ENCODE data around the gene MLST8. TPM values are rescaled to one million over a fixed set of nuclear protein-coding genes. Genes with fewer than 3 reads are reported as not detected.

Gene MLST8
- total and polyA plus RNA-seq, 4 donors = 11.1 to 26.7 (median 20.2) TPM

GRCh38 chr16:2178321-2179106 lies 26.7 kb upstream of the MLST8 start (continued):
- TF ChIP-seq SP1 (IDR thresholded peaks at IDR 0.05) (no peak), JUND (IDR thresholded peaks at IDR 0.05) (no peak), TAF1 (conservative IDR thresholded peaks at IDR 0.05) (no peak), FOXA2 (IDR thresholded peaks at IDR 0.05) (no peak), ATF3 (IDR thresholded peaks at IDR 0.05) (no peak)

- Histone ChIP-seq H3K36me3 (ENCODE audit: control insufficient read depth in 4 of 4, insufficient read depth in 3 of 4, low read depth in 1 of 4, low read length in 3 of 4) (peaks cover 10 to 34% (median 18%) of the 10 kb centered on the region in 4 donors), H3K4me1 (ENCODE audit: control insufficient read depth in 4 of 4, insufficient read depth in 4 of 4, low read length in 3 of 4) (no peaks in the 10 kb centered on the region), H3K9ac (ENCODE audit: low read depth in 1 of 2, low read length in 2 of 2) (no peak overlapping the region), H3K9me3 (ENCODE audit: control insufficient read depth in 4 of 4, low read length in 3 of 4) (no peaks in the 10 kb centered on the region), H3K4me3 (ENCODE audit: low read depth in 1 of 3, low read length in 3 of 3) (no peak overlapping the region), H3K27me3 (ENCODE audit: control insufficient read depth in 4 of 4, insufficient read depth in 4 of 4, low read length in 3 of 4) (no peaks in the 10 kb centered on the region), H3K27ac (ENCODE audit: low read depth in 1 of 2, low read length in 2 of 2) (no peak overlapping the region)
- DNase-seq (ENCODE audit: low spot score) = no peak
- TF ChIP-seq HNF4G (IDR thresholded peaks at IDR 0.05) (no peak), FOXA1 (IDR thresholded peaks at IDR 0.05) (no peak), RXRA (IDR thresholded peaks at IDR 0.05) (no peak), ZBTB33 (IDR thresholded peaks at IDR 0.05) (no peak), NR2F2 (IDR thresholded peaks at IDR 0.05) (no peak), CTCF (IDR thresholded peaks at IDR 0.05; ENCODE audit: low read depth, low read length, missing input control) (no peak), HNF4A (conservative IDR thresholded peaks at IDR 0.05) (no peak), TAF1 (conservative IDR thresholded peaks at IDR 0.05) (no peak), RAD21 (IDR thresholded peaks at IDR 0.05) (no peak), SP1 (IDR thresholded peaks at IDR 0.05) (no peak), REST (IDR thresholded peaks at IDR 0.05) (no peak), MAX (IDR thresholded peaks at IDR 0.05) (no peak)
- 71% methylated on average over 50 of the region's 50 CpGs for WGBS
Observed at GRCh38 chr16:2179107-2179501, 26.1 kb upstream of the MLST8 start.

Data from liver (tissue), 9 donors.